Neural cell (in vitro differentiated cells): Measurements from ENCODE around the gene MLH1. TPM values are rescaled to one million over a fixed set of nuclear protein-coding genes. Genes with fewer than 3 reads are reported as not detected.

Source experiments
- H2AFZ ChIP-seq: fragments of 200-600, 300-800 bp; sonication (generic), shearing (Covaris generic); 2 replicates; pipeline ENCODE4 v1.6.0; 2014; ENCODE audit warnings: low read depth, mild to moderate bottlenecking, antibody characterized with exemption, low read length, moderate library complexity
- H3F3A ChIP-seq: fragments of 200-600 bp; shearing (Covaris generic); 2 replicates; pipeline ENCODE4 v1.6.1; 2016; ENCODE audit warnings: mild to moderate bottlenecking, moderate library complexity, mixed read lengths, antibody characterized with exemption, low read length; ENCODE audit not compliant: insufficient read depth, poor library complexity, severe bottlenecking
- H3K27ac ChIP-seq: fragments of 200-600, 300-800 bp; sonication (generic), shearing (Covaris generic); 2 replicates; pipeline ENCODE4 v1.5.1; 2014; ENCODE audit warnings: mild to moderate bottlenecking, low read length, moderate library complexity
- H3K27me3 ChIP-seq: fragments of 300-800, 200-600 bp; sonication (generic), shearing (Covaris generic); 2 replicates; pipeline ENCODE4 v1.6.0; 2014; ENCODE audit warnings: mild to moderate bottlenecking, low read depth, low read length, moderate library complexity; ENCODE audit not compliant: insufficient read depth
- H3K36me3 ChIP-seq: fragments of 300-800, 200-600 bp; sonication (generic), shearing (Covaris generic); 2 replicates; pipeline ENCODE4 v1.5.1; 2014; ENCODE audit warnings: mild to moderate bottlenecking, antibody characterized with exemption, low read length, moderate library complexity; ENCODE audit not compliant: insufficient read depth
- H3K4me2 ChIP-seq: fragments of 300-800, 200-600 bp; sonication (generic), shearing (Covaris generic); 2 replicates; pipeline ENCODE4 v1.6.0; 2014; ENCODE audit warnings: mild to moderate bottlenecking, low read length
- H3K4me3 ChIP-seq: fragments of 300-800, 200-600 bp; sonication (generic), shearing (Covaris generic); 2 replicates; pipeline ENCODE4 v1.5.1; 2014; ENCODE audit warnings: mild to moderate bottlenecking, low read length, moderate library complexity
- H3K79me2 ChIP-seq: fragments of 200-600 bp; shearing (Covaris generic); replicated peaks from 2 replicates; pipeline ENCODE4 v1.6.0; 2014; ENCODE audit warnings: mild to moderate bottlenecking, low read length, moderate library complexity; ENCODE audit not compliant: insufficient read depth
- H3K9ac ChIP-seq: fragments of 300-800, 200-600 bp; sonication (generic), shearing (Covaris generic); 2 replicates; pipeline ENCODE4 v1.6.1; 2016; ENCODE audit warnings: mild to moderate bottlenecking, low read length, mixed read lengths
- H3K9me2 ChIP-seq: fragments of 200-600 bp; shearing (Covaris generic); 2 replicates; pipeline ENCODE4 v1.6.1; 2016; ENCODE audit warnings: mild to moderate bottlenecking, low read length, mixed read lengths; ENCODE audit not compliant: insufficient read depth
- H3K9me3 ChIP-seq: fragments of 200-600, 300-800 bp; sonication (generic), shearing (Covaris generic); 2 replicates; pipeline ENCODE4 v1.6.1; 2016; ENCODE audit warnings: mild to moderate bottlenecking, mixed run types, low read length, moderate library complexity, mixed read lengths
- H4K20me1 ChIP-seq: fragments of 200-600 bp; shearing (Covaris generic); 2 replicates; pipeline ENCODE4 v1.6.1; 2016; ENCODE audit warnings: mild to moderate bottlenecking, mixed run types; ENCODE audit not compliant: insufficient read depth
- EP300 ChIP-seq: fragments of 450-650 bp; conservative IDR thresholded peaks from 2 replicates; pipeline ENCODE4 v1.6.1; 2014; ENCODE audit warnings: antibody characterized with exemption, mild to moderate bottlenecking, moderate library complexity; ENCODE audit not compliant: poor library complexity, severe bottlenecking
- EZH2 ChIP-seq: fragments of 200-600, 300-800 bp; shearing (Covaris generic), sonication (generic); IDR thresholded peaks from 2 replicates; pipeline ENCODE4 v1.6.1; 2014; ENCODE audit warnings: antibody characterized with exemption, low read length, borderline replicate concordance, mild to moderate bottlenecking; ENCODE audit not compliant: insufficient read depth, poor library complexity, severe bottlenecking
- MXI1 ChIP-seq: fragments of 450-650 bp; conservative IDR thresholded peaks from 2 replicates; pipeline ENCODE4 v1.6.1; 2014; ENCODE audit warnings: antibody characterized with exemption, mild to moderate bottlenecking; ENCODE audit not compliant: poor library complexity, severe bottlenecking
- POLR2AphosphoS5 ChIP-seq: IDR thresholded peaks from 2 replicates; pipeline ENCODE4 v1.6.1; 2012
- RAD21 ChIP-seq: fragments of 450-650 bp; conservative IDR thresholded peaks from 2 replicates; pipeline ENCODE4 v1.6.1; 2014; ENCODE audit warnings: antibody characterized with exemption, mild to moderate bottlenecking, moderate library complexity
- SMC3 ChIP-seq: fragments of 450-650 bp; conservative IDR thresholded peaks from 2 replicates; pipeline ENCODE4 v1.6.1; 2014; ENCODE audit warnings: antibody characterized with exemption, mild to moderate bottlenecking, moderate library complexity; ENCODE audit not compliant: poor library complexity
- TAF1 ChIP-seq: IDR thresholded peaks from 2 replicates; pipeline ENCODE4 v1.6.1; 2012; ENCODE audit warnings: low read depth
- polyA plus RNA-seq: library from polyadenylated mRNA; depleted of rRNA; stranded (reverse); fragments of >200 nt; gene quantifications from 2 replicates; pipeline ENCODE4 v1.2.3, GENCODE V29; 2014
- TF ChIP-seq, protein P1 (sequence below): fragments of 450-650 bp; IDR thresholded peaks from 2 replicates; pipeline ENCODE4 v1.5.1; 2014; ENCODE audit warnings: antibody characterized with exemption, mild to moderate bottlenecking, moderate library complexity; ENCODE audit not compliant: poor library complexity, severe bottlenecking
- TF ChIP-seq, protein P2 (sequence below): IDR thresholded peaks from 2 replicates; pipeline ENCODE4 v1.6.1; 2012; ENCODE audit warnings: borderline replicate concordance

MLH1 gene
- polyA plus RNA-seq, 1 donor from 2014 or later: 73.7 TPM

DNA sequence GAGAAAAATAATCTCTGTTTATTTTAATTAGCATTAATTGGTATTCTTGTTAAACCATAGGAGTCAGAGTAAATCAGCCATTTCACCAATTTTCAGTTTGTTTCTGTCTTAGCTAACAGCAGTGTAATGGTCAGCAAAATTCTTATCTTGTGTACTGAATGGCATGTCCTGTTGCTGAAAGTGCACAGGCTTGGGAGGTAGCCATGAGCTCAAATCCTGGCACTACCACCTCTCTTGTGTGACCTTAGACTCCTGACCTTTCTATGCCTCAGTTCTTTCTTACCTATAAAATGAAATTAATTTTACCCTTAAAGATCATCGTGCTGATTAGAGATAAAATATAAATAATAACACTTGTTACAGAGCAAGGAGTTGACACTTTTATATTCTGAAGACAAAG, 35.8 kb downstream of the MLH1 start:
- no peak overlapping the region for H2AFZ ChIP-seq
- no peak overlapping the region for H3K9ac ChIP-seq
- no peaks in the 10 kb centered on the region for H3K9me2 ChIP-seq
- H3K27ac ChIP-seq: no peak overlapping the region
- H3K79me2 ChIP-seq: no peaks in the 10 kb centered on the region
- H3F3A ChIP-seq: no peaks in the 10 kb centered on the region
- no peaks in the 10 kb centered on the region for H3K27me3 ChIP-seq
- H4K20me1 ChIP-seq: no peaks in the 10 kb centered on the region
- TF ChIP-seq EZH2 (no peak), TAF1 (no peak), RAD21 (no peak), MXI1 (no peak), EP300 (no peak), SMC3 (no peak), POLR2AphosphoS5 (no peak)
- TF ChIP-seq, protein P1, sequence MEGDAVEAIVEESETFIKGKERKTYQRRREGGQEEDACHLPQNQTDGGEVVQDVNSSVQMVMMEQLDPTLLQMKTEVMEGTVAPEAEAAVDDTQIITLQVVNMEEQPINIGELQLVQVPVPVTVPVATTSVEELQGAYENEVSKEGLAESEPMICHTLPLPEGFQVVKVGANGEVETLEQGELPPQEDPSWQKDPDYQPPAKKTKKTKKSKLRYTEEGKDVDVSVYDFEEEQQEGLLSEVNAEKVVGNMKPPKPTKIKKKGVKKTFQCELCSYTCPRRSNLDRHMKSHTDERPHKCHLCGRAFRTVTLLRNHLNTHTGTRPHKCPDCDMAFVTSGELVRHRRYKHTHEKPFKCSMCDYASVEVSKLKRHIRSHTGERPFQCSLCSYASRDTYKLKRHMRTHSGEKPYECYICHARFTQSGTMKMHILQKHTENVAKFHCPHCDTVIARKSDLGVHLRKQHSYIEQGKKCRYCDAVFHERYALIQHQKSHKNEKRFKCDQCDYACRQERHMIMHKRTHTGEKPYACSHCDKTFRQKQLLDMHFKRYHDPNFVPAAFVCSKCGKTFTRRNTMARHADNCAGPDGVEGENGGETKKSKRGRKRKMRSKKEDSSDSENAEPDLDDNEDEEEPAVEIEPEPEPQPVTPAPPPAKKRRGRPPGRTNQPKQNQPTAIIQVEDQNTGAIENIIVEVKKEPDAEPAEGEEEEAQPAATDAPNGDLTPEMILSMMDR: no peak
- TF ChIP-seq, protein P2, sequence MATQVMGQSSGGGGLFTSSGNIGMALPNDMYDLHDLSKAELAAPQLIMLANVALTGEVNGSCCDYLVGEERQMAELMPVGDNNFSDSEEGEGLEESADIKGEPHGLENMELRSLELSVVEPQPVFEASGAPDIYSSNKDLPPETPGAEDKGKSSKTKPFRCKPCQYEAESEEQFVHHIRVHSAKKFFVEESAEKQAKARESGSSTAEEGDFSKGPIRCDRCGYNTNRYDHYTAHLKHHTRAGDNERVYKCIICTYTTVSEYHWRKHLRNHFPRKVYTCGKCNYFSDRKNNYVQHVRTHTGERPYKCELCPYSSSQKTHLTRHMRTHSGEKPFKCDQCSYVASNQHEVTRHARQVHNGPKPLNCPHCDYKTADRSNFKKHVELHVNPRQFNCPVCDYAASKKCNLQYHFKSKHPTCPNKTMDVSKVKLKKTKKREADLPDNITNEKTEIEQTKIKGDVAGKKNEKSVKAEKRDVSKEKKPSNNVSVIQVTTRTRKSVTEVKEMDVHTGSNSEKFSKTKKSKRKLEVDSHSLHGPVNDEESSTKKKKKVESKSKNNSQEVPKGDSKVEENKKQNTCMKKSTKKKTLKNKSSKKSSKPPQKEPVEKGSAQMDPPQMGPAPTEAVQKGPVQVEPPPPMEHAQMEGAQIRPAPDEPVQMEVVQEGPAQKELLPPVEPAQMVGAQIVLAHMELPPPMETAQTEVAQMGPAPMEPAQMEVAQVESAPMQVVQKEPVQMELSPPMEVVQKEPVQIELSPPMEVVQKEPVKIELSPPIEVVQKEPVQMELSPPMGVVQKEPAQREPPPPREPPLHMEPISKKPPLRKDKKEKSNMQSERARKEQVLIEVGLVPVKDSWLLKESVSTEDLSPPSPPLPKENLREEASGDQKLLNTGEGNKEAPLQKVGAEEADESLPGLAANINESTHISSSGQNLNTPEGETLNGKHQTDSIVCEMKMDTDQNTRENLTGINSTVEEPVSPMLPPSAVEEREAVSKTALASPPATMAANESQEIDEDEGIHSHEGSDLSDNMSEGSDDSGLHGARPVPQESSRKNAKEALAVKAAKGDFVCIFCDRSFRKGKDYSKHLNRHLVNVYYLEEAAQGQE: no peak
- no peak overlapping the region for H3K4me2 ChIP-seq
- no peak overlapping the region for H3K4me3 ChIP-seq
- no peaks in the 10 kb centered on the region for H3K9me3 ChIP-seq
- peaks cover 14% of the 10 kb centered on the region for H3K36me3 ChIP-seq

DNA sequence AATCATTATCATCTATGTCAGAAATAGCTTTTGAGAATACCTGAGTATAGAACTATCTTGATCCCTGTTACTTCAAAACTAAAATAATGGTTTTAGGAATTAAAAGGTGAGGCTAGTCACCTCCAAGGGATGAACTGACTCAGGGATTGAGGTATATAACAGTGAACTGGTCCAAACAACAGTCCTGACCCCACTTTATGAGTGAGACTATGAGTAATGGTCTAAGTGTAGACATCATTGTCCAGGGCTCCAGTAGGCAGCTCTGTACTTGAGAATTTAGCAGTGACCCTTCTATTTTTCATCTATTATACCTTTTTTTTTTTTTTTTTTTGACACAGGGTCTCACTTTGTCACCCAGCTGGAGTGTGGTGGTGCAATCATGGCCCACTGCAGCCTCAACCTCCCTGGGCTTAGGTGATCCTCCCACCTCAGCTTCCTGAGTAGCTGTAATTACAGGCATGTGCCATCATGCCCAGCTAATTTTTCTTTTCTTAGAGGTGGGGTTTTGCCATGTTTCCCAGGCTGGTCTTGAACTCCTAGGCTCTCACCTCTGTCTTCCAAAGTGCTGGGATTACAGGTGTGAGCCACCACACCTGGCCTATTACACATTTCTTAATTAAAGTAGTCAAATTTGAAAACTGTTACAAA, 36.3 kb downstream of the MLH1 start:
- Histone ChIP-seq H4K20me1 (no peaks in the 10 kb centered on the region), H3K9ac (no peak overlapping the region), H3K4me2 (no peak overlapping the region), H3F3A (no peaks in the 10 kb centered on the region), H3K27ac (no peak overlapping the region), H3K36me3 (peaks cover 8% of the 10 kb centered on the region), H3K9me3 (no peaks in the 10 kb centered on the region), H3K79me2 (no peaks in the 10 kb centered on the region), H3K9me2 (no peaks in the 10 kb centered on the region), H3K4me3 (no peak overlapping the region), H2AFZ (no peak overlapping the region), H3K27me3 (no peaks in the 10 kb centered on the region)
- TF ChIP-seq EZH2: no peak
- no peak for TF ChIP-seq EP300
